SKM-1 (cell line): Measurements from ENCODE around the gene CIDEC.
"Not testable (repeated sequence)": the region's sequence is repeated elsewhere in the genome, so short reads cannot be mapped to it uniquely, and the experiment has no call there.

ENCODE experiments used
- DNase-seq: peaks from one replicate; lab custom pipeline; 2025; ENCODE audit not compliant: unreplicated experiment; lab: John Stamatoyannopoulos, UW

CIDEC gene

GRCh38 chr3:9876255-9876654 is 3.8 kb downstream of the CIDEC start:
- not testable (repeated sequence) for DNase-seq

GRCh38 chr3:9875448-9875847 is 4.6 kb downstream of the CIDEC start:
- no peak for DNase-seq

DNA sequence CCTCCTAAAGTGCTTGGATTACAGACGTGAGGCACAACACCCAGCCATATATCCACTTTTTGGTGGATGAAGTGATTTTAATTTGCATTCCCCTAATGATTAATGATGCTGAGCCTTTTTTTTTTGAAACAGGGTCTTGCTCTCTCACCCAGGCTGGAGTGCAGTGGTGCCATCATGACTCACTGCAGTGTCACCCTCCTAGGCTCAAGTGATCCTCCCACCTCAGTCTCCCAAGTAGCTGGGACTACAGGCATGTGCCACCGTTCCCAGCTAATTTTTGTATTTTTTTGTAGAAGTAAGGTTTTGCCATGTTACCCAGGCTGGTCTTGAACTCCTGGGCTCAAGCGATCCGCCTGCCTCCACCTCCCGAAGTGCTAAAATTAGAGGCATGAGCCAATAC is 8.0 kb downstream of the CIDEC start:
- not testable (repeated sequence) for DNase-seq

GRCh38 chr3:9870978-9871377 is 9.1 kb downstream of the CIDEC start:
- no peak for DNase-seq

DNA sequence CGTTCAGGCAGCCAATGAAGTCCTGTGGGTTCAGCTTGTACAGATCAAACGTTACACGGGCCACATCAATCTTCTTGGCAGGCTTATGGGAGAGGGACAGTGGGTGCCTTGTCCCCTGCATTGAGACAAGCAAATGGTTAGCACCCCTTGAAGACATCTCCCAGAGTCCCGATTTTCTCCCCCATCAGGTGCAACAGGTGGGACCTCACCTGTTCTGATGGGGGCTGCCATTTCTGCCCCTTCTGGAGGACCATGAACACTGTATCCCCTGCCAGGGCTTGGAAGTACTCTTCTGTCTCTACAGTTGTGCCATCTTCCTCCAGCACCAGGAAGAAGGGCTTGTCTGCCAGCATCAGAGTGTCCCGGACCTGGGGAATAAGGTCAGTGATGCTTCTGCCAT is 10.1 kb downstream of the CIDEC start:
- DNase-seq: no peak

DNA sequence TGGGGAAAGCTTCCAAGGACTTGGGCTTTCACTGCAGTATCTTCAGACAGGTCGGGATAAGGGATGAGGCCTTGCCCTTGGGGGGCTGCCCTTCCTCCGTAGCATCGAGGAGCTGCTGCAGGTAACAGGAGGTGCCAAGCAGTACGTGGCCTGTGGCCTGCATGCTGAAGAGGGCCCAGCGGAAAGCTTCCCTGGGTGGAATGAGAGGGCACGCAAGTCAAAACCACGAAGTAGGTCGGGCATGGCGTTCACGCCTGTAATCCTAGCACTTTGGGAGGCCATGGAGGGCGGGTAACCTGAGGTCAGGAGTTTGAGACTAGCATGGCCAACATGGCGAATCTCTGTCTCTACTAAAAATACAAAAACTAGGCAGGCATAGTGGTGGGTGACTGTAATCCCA is 12.9 kb downstream of the CIDEC start:
- DNase-seq: no peak

DNA sequence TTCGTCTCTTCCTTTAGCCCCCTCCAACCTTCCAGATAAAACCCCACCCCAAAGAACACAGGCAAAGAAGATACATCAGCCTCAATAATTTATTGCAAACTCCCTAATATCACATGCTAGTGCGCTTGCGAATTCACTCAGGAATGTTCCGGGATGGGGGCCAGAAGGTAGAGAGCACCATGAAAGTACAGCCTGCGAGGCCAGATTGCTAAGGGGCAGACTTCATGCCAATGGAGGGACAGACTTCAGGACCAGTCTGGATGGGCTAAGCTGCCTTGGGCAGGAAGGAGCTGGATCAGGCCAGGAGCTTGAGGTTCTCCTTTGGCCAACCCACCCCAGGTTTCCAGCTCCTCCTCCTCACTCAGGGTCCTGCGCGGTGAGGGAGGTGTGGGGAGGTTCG is 13.4 kb downstream of the CIDEC start:
- DNase-seq: no peak

- not testable (repeated sequence) for DNase-seq
These were observed 14.9 kb downstream of the CIDEC start for GRCh38 chr3:9865125-9865637.

- peak; percentile 63 for DNase-seq
These were observed 15.7 kb downstream of the CIDEC start for GRCh38 chr3:9864200-9864927.

- DNase-seq: no peak
These were observed 16.8 kb downstream of the CIDEC start for GRCh38 chr3:9863058-9863772.

DNA sequence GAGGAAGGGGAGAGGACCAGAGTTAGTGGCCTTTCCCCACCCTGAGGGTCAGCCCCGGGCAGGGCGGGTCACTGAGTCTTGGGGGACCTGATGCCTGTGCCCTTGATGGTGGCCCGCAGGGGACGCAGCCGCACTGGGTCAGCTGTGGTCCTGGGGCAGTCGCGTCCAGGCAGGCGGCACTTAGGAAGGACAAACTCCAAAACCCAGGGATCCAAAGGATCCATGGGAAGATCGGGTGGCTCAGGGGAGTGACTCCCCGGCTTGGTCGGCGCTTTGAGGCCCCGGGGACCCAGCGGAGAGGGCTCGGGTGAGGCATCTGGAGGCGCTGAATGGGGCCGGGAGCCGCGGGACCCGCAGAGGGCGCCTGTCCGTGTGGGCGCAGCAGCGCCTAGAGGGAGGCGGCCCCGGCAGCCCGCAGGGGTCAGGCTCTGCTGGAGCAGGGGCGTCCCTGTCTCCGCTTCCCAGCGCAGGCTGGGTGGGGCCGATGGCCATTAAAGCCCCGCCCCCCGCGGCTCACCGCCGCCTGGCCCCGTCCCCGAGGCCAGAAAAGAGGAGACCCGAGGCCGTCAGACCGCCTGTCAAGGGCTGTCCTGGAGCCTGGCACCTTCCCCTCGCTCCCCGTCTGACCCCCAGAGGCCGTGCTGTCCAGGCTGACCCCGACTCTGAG is 17.5 kb downstream of the CIDEC start:
- no peak for DNase-seq

DNA sequence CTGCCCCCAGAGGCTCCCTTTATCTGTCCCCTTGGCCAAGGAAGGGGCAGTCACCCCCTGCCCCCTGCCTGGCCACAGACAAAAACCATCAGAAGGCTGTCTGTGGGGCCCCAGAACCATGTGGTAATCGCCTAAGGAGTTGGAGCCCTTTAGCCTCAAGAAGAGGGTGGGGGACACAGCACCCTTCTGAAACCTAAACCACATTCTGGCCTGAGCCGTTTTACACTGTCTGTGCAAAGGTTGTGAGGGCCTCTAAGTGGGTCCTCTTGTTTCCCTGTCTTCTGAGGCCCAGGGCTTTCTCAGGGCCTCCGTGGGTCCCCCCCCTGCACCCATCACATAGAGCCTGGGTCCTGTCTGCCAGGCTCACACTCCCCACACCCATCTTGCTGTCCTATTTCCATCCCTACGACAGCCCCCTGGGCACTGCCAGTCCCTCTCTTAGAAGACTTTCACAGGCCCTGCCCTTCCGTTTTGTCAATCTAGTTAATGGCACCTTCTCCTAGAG is 18.4 kb downstream of the CIDEC start:
- no peak for DNase-seq

GRCh38 chr3:9861201-9861600 is 18.9 kb downstream of the CIDEC start:
- DNase-seq: no peak

DNA sequence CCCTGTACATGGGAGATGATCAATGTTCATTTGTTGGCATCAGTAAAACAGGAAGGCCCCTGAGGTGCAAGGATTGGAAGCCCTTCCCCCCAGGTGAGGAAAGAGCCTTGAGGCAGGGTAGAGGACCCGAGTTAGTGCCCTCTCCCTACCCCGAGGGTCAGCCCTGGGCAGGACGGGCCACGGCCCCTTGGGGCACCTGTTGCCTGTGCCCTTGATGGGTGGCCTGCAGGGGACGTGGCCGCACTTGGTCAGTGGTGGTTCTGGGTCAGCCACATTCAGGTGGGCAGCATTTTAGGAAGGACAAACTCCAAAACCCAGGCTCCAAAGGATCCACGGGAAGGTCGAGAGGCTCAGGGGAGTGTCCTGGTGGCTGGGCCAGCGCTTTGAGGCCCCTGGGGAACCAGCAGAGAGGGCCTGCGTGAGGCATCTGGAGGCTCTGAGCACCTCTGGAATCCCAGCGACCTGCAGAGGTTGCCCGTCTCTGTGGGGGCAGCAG is 20.5 kb downstream of the CIDEC start:
- no peak for DNase-seq

DNA sequence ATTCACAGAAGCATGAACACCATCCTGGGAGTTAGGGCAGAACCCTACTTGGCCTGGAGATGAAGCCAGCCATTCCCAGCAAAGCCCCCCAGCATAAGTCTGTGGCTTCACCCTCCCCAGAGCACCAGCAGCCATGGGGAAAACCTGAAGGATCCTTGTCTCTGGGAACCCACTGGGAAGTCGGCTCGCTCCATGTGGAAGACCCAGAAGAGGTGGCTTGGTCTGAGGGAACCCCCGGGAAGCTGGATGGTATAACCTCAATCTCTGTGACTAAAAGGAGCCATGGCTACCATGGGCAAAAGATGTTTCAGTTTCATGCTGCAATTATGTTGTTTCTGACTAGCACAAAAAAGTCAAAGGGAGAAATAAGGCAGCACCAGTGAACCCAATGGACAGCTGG is 24.5 kb downstream of the CIDEC start:
- DNase-seq: no peak

DNA sequence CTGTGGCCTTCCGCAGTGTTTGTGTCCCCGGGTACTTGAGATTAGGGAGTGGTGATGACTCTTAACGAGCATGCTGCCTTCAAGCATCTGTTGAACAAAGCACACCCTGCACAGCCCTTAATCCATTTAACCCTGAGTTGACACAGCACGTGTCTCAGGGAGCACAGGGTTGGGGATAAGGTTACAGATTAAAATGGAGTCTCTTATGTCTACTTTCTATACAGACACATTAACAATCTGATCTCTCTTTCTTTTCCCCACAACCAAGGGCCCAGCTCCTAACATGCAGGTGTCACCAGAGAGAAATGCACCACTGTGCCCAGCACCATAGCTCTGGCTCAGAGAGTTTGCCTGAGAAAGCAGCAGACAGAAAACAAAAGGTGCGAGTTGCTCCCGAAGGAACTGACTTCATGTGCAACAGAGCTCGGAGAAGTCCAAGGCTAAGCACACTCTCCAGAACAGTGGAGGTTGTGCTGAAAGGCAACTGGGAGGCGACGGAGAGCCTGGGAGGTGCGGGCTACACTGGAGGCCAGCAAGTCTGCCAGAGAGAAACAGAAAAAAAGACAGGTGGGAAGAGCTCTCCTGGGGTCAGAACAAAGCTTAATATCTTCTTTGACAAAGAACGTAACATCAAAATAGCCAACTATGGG is 25.6 kb downstream of the CIDEC start:
- not testable (repeated sequence) for DNase-seq

GRCh38 chr3:9852528-9852927 is 27.5 kb downstream of the CIDEC start:
- DNase-seq: no peak

GRCh38 chr3:9851926-9852325 is 28.1 kb downstream of the CIDEC start:
- not testable (repeated sequence) for DNase-seq

- not testable (repeated sequence) for DNase-seq
These were observed 28.7 kb downstream of the CIDEC start for GRCh38 chr3:9851383-9851782.

GRCh38 chr3:9848860-9849259 is 31.2 kb downstream of the CIDEC start:
- DNase-seq: not testable (repeated sequence)

DNA sequence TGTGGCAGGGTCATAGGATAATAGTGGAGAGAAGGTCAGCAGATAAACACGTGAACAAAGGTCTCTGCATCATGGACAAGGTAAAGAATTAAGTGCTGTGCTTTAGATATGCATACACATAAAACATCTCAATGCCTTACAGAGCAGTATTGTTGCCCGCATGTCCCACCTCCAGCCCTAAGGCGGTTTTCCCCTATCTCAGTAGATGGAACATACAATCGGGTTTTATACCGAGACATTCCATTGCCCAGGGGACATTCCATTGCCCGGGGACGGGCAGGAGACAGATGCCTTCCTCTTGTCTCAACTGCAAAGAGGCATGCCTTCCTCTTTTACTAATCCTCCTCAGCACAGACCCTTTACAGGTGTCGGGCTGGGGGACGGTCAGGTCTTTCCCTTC is 32.2 kb downstream of the CIDEC start:
- not testable (repeated sequence) for DNase-seq
